ENCODE results near the gene TFPI2.
"Not testable (repeated sequence)": the region's sequence is repeated elsewhere in the genome, so short reads cannot be mapped to it uniquely, and the experiment has no call there.

Gene TFPI2

GRCh38 chr7:93890464-93891068 lies at the start of gene TFPI2:
TFPI2 (minus strand) TSS chr7:93890753; CDS start chr7:93890678, 75 bp downstream.
- no peak for DNase-seq

GRCh38 chr7:93938293-93938692 lies 47.7 kb upstream of the TFPI2 start:
- DNase-seq, result no peak

- no peak for DNase-seq
Measured at GRCh38 chr7:93937818-93938217, 47.3 kb upstream of the TFPI2 start.

GRCh38 chr7:93935102-93935501 lies 44.5 kb upstream of the TFPI2 start:
- DNase-seq, result no peak

GRCh38 chr7:93933156-93933555 lies 42.6 kb upstream of the TFPI2 start:
- no peak for DNase-seq

- DNase-seq, result no peak
Measured at GRCh38 chr7:93931655-93932054, 41.1 kb upstream of the TFPI2 start.

GRCh38 chr7:93927585-93927984 lies 37.0 kb upstream of the TFPI2 start:
- DNase-seq, result no peak

GRCh38 chr7:93926800-93927199 lies 36.2 kb upstream of the TFPI2 start:
- no peak for DNase-seq

- DNase-seq, result no peak
Measured at GRCh38 chr7:93923942-93924341, 33.4 kb upstream of the TFPI2 start.

- DNase-seq, result no peak
Measured at GRCh38 chr7:93923296-93923695, 32.7 kb upstream of the TFPI2 start.

GRCh38 chr7:93921607-93922566 lies 31.3 kb upstream of the TFPI2 start, which contains the start of gene GNG11:
GNG11 (plus strand) TSS chr7:93921735; CDS start chr7:93922138, 403 bp downstream.
- DNase-seq, result no peak

- DNase-seq, result no peak
Measured at GRCh38 chr7:93921186-93921585, 30.6 kb upstream of the TFPI2 start.

GRCh38 chr7:93920496-93921182 lies 30.1 kb upstream of the TFPI2 start:
- DNase-seq, result no peak

GRCh38 chr7:93916315-93916714 lies 25.8 kb upstream of the TFPI2 start:
- not testable (repeated sequence) for DNase-seq

GRCh38 chr7:93915888-93916287 lies 25.3 kb upstream of the TFPI2 start:
- not testable (repeated sequence) for DNase-seq

GRCh38 chr7:93915206-93915842 lies 24.8 kb upstream of the TFPI2 start:
- not testable (repeated sequence) for DNase-seq

- DNase-seq, result no peak
Measured at GRCh38 chr7:93914581-93915066, 24.1 kb upstream of the TFPI2 start.

GRCh38 chr7:93913197-93913596 lies 22.6 kb upstream of the TFPI2 start:
- no peak for DNase-seq

- not testable (repeated sequence) for DNase-seq
Measured at GRCh38 chr7:93911661-93912060, 21.1 kb upstream of the TFPI2 start.

GRCh38 chr7:93911242-93911641 lies 20.7 kb upstream of the TFPI2 start:
- not testable (repeated sequence) for DNase-seq

GRCh38 chr7:93910076-93910994 lies 19.8 kb upstream of the TFPI2 start:
- DNase-seq, result no peak

GRCh38 chr7:93906267-93906666 lies 15.7 kb upstream of the TFPI2 start, which contains the start of gene GNGT1:
GNGT1 (plus strand) TSS chr7:93906567; CDS start chr7:93906747, 180 bp downstream.
- no peak for DNase-seq

Measured in NCI-H1436 (cell line).